ENCODE data around the gene PPFIA1. TPM values are rescaled to one million over a fixed set of nuclear protein-coding genes. Genes with fewer than 3 reads are reported as not detected.
A peak's percentile ranks its signal among the peaks of the same experiment; 100 is the strongest.

PPFIA1 gene
- total RNA-seq, 1 donor from 2014 or later = 41.8 TPM

DNA sequence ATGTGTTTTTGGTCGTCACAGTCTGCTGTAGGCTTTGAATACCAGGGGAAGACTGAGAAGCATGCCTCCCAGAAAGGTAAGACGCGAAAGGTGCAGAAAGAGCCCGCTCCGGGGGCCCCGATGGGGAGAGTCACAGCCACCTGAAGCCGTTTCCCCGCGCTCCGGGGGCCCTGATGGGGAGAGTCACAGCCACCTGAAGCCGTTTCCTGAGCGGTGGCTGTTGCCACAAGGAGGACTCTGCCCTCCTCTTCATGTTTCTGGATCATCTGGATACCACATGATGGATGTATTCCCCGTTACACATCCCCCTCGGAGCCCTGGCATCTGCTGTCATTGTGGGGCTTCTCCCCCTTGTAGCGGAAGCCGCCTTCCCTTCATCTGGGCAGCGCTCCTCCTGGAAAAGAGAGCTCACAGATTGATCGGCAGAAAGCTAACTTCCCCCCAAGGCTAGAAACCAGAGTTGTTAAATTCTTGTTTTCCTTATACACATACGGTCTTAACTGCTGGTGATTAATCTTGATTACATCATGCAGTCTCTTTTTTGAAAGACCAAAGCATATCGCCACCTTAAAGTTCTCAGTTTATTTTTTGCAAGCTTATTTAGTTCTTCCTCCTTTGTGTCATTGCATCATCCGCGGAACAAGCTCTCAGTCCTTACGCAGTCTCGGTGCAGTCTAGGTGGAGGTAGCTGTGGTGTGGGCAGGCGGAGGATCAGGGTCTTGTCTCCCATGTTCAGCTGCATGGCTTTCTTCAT, 145.3 kb downstream of the PPFIA1 start:
- no peak for ATAC-seq (ENCODE audit: poor library complexity)
- intact Hi-C loops (cut with DNase I) = no loop called here

DNA sequence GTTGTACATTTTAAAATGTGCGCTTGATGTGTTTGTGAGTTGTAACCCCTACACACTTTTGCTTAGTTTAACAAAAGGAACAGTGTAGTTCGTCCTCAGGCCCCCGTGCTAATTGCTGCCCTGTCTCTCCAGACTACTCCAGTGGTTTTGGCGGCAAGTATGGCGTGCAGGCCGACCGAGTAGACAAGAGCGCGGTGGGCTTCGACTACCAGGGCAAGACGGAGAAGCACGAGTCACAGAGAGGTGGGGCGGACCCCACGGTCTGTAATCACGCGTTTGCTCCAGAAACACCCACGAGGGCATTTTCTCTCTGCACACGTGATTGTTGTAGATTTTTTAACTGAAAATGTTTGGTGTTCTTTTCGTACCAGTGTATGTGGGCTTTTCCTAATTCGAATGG, 146.4 kb downstream of the PPFIA1 start:
- intact Hi-C loops (cut with DNase I) = no loop called here
- no peak for ATAC-seq (ENCODE audit: poor library complexity)
- no peak for DNase-seq

More for the DNA sequence above, 145.3 kb downstream of the PPFIA1 start:
- DNase-seq = no peak

DNA sequence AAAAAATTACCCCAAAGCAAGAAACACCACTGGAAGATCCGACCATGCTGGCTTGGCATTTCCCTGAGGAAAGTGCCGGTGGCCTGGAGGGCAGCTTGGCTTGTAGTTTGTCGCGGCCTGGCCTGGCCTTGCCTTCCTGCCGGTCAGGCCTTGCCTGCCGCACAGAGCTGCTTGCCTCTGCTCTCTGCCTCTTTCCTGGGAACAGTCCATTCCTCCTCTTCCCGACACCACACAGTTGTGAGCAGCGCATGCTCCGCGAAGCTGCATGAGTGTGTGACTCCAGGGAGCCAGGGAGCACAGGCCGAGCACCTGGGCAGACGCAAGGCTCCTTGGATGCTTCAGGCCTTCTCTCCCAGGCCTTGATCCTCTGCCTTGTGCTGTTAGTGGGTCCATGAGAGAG, 147.6 kb downstream of the PPFIA1 start:
- ATAC-seq (ENCODE audit: poor library complexity) (no peak), DNase-seq (no peak)

DNA sequence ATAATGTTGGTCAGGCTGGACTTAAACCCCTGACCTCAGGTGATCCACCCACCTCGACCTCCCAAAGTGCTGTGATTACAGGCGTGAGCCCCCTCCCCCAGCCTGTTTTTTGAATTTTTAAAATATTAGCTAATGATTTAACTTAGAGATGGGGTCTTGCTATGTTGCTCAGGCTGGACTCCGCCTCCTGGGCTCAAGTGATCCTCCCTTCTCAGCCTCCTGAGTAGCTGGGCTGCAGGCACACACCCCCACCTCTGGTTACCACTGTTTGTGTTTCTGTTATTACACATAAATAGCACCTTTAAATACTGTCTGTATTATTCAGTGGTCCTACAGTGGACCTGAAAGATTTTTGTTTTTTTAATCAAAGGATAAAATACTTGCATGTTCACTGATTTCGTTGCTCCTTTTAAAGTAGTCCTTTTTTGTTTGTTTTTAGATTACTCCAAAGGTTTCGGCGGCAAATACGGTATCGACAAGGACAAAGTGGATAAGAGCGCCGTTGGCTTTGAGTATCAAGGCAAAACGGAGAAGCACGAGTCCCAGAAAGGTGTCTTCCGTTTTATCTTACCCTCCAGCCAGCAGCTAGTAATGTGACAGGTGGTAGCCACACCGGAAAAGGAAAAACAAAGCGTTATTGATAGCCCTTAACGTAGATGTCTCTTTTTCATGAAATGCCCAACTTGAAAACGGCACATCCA, 149.0 kb downstream of the PPFIA1 start:
- intact Hi-C loops (cut with DNase I) = no loop called here
- DNase-seq (no peak), ATAC-seq (ENCODE audit: poor library complexity) (no peak)

More for the DNA sequence above, 147.6 kb downstream of the PPFIA1 start:
- intact Hi-C loops (cut with DNase I) = no loop called here

DNA sequence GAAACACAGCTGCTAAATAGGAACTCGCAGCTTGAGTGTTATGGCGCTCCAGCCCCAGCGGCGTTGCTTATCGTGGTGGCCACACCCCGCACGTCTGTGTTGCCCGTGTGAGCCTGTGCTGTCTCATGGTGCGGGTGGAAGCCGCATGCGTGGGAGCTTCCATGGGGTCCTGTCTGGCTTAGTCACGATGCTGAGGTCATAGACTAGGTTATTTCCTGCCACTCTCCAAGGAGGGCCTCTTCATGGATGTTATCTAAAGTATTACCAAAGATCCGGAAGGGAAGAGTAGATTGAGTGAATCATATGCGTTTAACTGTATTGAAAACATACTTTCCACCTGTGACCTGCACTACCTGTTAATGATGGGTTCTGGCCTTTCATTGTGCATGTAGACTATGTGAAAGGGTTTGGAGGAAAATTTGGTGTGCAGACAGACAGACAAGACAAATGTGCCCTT, 149.5 kb downstream of the PPFIA1 start:
- ATAC-seq (ENCODE audit: poor library complexity) (no peak), DNase-seq (no peak)
- intact Hi-C loops (cut with DNase I) = no loop called here

DNA sequence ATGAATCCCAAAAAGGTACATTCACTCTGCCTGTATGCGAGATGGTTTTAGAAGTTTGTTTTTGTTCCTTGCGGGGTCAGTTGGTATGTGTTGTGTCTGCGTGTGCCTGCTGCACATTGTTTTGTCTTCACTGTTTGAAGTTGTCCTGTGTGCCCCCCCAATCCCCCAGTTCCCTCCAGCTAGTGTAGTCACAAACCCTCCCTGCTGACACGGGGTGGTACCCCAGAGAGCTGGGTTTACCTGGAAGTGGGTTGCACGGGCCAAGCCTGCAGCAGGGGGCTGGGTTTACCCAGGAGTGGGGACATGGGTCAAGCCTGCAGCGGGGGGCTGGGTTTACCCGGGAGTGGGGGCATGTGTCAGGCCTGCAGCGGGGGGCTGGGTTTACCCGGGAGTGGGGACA, 150.0 kb downstream of the PPFIA1 start:
- DNase-seq (no peak), ATAC-seq (ENCODE audit: poor library complexity) (no peak)
- intact Hi-C loops (cut with DNase I) = no loop called here

DNA sequence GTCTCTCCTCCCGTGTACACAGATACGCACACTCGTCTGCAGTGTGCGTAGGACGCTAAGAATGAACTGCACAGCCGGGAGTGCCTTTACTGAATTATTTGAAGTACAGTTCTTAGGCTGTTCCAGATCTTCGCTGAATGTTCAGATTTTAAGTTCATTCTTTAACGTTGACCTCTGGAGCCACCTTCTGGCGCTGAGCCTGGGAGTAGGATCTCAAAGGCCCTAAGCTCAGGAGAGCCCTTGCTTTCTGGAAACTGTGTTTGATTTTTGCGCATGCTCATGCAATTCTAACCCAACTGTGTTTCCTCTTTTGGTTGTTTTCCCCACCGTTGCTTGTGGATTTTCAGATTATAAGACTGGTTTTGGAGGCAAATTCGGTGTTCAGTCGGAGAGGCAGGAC, 150.6 kb downstream of the PPFIA1 start:
- intact Hi-C loops (cut with DNase I) = no loop called here
- no peak for DNase-seq
- no peak for ATAC-seq (ENCODE audit: poor library complexity)

DNA sequence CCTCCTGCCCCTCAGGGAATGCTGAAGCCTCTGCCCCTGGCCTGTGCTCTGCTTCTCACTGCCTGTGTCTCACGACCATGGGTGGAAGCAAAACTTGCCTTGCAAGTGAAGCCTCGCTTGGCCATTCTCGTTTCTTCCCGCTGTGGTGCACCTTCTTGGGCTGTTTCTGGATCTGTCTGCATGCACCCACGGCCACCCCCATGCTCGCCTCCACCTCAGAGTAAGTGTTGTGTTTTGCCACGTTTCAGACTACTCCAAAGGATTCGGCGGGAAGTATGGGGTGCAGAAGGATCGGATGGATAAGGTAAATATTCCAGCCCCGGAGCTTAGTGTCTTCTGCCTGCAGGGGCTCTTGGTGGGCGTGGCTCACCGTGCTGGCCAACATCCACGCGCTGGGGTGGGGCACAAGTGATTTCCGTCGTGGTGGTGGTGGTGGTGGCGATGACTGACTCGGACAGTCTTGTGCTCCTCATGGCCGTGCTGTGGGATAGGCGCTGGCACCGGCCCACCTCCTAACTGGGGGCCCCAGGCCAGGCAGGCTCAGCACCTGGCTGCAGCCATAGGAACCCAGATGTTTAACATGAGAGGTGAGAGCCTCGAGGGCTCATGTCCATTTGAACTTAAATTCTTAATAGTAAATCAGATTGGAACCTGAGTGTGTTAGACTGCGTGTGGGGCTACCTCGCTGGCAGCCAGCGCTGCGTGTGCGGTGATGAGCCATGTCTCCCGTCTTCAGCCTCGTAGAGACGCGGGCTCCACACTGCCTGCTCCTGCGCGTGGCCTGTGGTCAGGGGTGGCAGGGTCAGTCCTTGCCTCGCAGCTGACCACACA, 152.4 kb downstream of the PPFIA1 start:
- DNase-seq = no peak
- intact Hi-C loops (cut with DNase I) = no loop called here
- no peak for ATAC-seq (ENCODE audit: poor library complexity)

DNA sequence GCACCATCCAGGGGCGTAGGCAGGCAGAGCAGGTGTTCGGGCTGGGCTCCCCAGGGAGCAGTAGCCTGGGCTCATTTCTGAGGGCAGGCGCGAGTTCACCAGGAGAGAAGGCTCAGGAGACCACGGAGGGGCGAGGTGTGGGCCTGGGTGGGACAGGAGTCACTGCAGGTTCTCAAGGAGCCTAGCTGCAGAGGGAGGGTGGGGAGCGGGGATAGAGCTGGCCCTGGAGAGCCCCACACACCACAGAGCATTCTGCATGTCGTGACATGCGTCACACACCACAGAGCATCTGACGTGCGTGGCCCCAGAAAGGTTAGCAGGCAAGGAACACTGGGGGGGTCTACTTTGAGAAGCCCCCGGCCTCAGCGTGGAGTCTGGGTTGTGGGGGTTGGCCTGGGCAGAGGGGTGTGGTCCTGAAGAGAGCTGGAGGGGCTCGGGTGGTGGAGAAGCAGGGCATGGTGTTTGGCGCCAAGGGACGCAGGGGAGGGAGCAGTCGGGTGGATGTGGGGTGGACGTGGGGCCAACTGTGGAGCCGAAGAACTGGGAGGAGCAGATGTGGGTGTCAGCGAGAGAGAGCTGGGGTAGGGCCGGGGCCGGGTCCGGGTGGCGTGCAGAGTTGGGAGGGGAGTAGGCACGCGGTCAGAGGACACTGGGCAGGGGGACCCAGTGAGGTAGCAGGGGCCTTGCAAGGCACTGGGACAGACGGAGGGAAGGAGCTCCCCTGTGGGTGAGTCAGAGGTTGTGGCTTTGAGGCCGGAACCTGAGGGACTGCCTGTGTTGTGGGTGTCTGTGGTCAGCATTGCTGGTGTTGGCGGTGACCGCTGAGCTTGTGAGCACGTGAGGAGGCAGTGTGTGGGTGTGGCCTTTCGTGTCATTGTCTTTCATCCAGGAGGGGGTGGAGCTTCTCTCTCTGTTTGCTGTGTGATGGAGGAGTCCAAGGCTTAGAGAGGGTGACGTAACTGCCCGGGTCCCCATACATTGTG, 153.3 kb downstream of the PPFIA1 start:
- ATAC-seq (ENCODE audit: poor library complexity) (peak; percentile 9), DNase-seq (no peak)
- intact Hi-C loops (cut with DNase I) = no loop called here

DNA sequence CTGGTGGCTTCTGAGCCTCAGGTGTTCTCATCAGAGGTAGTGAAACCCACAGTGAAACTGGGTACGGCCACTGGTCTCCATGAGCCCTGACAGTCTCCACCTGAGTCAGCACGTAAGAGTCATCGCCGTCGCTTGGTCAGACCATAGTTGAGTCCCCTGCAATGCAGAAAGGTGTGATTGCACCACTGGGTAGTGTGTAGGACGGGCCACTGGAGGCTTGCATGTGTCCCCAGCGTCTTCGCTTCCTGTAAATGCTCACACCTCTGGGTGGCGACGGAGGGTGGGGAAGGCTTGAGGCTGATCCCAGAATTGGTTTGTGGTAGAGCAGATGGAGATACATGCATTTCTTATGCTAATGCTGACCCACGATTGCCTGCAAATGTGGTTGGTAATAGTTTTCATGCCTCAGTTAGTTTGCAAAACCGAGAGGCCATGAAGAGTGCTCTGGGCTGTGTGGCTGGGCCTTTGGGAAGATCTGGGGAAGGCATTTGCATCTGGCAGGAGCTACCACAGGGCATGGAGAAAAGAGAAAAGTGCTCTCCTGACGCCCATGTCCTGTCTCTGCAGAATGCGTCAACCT, 154.4 kb downstream of the PPFIA1 start:
- no peak for DNase-seq
- ATAC-seq (ENCODE audit: poor library complexity) = no peak
- intact Hi-C loops (cut with DNase I) = no loop called here

DNA sequence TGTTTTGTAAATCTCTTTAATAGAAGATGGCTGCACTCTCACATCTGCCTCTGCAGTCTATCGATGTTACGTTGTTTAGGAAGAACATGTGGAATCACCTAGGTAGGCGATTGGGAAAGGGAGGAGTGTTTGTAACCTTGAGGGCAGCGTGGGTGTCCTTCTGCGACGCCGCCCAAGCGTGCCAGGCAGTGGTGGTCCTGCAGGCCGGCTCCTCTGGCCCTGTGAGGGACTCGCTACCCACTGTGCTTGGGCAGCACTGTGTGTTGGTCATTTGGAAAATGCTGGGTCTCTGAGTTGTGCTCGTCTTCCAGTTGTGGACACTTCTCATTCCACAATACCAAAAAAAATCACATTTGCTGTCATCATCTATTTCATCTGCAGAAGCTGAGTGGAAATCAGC, 156.9 kb downstream of the PPFIA1 start:
- intact Hi-C loops (cut with DNase I) = no loop called here
- ATAC-seq (ENCODE audit: poor library complexity) (no peak), DNase-seq (no peak)

DNA sequence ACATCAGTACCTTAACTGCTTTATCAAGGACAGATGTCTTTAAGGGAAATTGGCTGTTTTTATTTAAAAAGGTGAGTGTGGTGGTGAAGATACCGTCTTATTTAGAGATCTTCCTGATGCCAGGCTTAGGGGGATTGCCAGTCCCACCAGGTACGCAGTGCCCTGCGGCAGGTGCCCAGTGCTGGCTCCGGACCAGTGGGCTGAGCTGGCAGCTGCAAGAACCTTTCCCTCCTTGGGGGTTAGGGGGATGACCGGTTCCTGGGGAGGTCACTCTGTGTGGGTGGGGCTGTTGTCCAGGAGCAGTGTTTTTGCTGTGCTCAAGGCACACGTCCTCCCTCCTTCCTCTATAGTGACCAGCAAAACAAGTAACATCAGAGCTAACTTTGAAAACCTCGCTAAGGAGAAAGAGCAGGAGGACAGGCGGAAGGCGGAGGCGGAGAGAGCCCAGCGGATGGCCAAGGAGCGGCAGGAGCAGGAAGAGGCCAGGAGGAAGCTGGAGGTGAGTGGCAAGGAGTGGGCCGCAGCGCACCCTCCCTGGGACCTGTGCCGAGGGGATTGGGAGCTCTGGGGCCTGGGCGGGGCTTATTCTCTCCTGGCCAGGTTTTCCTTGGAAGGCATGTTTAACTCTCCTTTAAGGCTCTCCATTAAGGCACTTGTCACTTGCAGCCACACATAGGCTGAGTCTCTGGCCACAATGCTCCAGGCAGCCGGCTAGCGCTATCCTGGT, 158.4 kb downstream of the PPFIA1 start:
- ATAC-seq (ENCODE audit: poor library complexity) = no peak
- intact Hi-C loops (cut with DNase I) = no loop called here
- no peak for DNase-seq

DNA sequence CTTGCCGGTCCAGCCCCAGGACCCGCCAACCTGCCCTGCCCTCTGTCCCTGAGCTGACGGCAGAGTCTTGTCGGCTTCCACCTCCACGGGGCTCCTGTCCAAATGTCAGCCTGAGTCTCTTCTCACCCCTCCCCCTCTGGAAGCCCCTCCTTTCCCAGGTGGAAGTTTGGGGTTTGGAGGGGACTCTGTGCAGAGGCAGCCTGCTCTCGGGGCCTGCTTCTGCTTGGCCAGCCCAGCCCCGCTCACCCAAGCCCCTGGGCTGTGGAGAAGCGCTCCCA, 158.9 kb downstream of the PPFIA1 start:
- intact Hi-C loops (cut with DNase I) = no loop called here
- DNase-seq = no peak
- ATAC-seq (ENCODE audit: poor library complexity) = no peak

DNA sequence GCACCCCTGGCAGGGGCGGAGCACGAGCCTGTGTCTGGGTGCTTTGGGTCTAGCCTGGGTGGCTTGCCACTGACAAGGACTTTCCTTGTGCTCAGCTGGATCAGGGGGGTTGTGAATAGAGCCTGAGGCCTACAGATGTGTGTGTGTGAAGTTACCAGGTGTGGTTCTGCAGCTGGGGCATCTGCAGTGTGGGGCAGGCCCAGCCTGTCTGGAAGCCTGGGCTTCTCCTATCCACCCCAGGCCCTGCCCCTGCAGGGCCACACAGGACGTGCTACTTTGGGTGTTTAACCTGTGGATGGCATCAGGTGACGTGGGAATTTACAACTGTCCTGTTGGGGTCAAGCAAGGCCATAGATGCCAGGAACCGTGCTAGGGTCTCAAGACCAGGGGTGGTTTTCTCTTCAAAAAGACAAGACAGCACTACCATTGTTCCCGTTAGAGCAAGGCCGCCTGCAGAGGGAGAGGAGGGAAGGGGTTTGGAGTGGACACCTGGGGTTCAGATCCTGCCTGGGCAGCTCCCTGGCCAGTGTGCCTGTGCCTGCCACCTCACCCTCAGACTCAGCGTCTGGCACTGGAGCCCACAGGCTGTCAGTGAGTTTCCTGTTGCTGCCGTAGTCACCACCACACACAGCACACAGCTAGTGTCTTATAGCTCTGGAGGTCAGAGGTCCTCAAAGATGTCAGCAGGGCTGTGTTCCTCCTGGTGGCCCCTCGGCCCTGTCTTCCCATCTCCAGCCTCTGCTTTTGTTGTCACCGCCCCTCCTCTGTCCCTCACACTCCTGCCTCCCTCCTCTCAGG, 159.4 kb downstream of the PPFIA1 start:
- intact Hi-C loops (cut with DNase I) = no loop called here
- DNase-seq = no peak
- no peak for ATAC-seq (ENCODE audit: poor library complexity)

DNA sequence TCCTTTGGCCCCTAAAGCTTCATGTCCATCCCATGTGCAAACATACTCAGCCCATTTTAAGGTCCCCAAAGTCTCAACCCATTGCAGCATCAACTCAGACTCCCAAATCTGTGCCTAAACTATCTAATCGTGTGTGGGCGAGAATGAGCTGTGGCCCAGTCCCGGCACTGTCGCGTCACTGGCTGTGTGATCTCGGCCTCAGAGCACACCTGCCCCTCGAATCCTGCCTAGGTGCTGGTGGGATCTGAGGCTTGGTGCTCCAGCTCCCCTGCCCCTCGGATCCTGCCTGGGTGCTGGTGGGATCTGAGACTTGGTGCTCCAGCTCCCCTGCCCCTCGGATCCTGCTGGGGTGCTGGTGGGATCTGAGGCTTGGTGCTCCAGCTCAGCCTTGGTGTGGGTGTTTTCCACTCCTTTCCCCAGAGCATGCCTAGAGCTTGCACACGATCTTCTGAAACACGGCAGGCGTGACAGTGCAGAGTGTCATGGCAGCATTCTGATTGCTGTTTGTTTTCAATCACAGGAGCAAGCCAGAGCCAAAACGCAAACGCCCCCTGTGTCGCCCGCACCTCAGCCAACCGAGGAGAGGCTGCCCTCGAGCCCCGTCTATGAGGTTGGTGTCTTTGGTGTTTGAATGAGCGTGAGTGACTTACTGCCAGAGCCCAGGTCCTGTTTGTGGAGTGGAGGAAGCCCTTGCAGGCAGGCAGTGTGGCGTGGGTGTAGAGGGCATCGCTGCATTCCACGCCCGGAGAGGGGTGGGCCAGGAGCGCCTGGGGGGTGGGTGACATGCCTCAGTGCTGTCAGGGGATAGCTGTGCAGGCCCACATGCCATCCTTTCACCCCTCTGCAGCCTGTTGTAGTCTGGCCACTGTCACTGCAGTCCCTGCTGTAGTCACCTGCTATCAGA, 160.4 kb downstream of the PPFIA1 start:
- intact Hi-C loops (cut with DNase I) = no loop called here
- ATAC-seq (ENCODE audit: poor library complexity) (no peak), DNase-seq (no peak)

DNA sequence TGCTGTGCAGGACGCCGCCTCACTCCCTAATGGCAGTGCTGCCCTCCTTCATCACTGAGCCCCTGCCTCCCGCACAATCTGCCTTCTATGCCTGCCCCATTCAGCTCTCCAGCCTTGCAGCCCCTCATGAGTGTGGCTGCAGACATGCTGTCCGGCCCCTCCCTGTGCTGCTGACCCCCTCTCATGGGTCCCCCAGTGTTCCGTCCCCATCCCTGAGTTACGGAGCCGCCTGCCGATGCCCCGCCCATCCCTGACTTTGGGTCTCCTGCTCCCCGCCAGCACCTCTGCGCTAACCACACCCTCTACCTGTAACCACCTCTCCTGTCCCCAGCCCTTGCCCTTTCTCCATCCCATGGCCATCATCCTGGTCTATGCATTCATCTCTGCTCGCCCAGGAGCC, 161.1 kb downstream of the PPFIA1 start:
- intact Hi-C loops (cut with DNase I) = no loop called here
- DNase-seq (no peak), ATAC-seq (ENCODE audit: poor library complexity) (no peak)
